ENCODE data around the gene UNC13D. TPM values are rescaled to one million over a fixed set of nuclear protein-coding genes. Genes with fewer than 3 reads are reported as not detected.

UNC13D gene
- total and polyA plus RNA-seq, 9 of the 15 experiments (the other 6 are each of a cell fraction or from before 2014, with no cell fraction given) = 0.86 to 244 (median 69.2) TPM

GRCh38 chr17:75778861-75779249, 65.3 kb downstream of the UNC13D start (continued):
- no peak for TF ChIP-seq PHF8 (IDR thresholded peaks at IDR 0.05; ENCODE audit: borderline replicate concordance, low read length)
- no peak for TF ChIP-seq E2F4 (CRISPR knock-in tag; IDR thresholded peaks at IDR 0.05; ENCODE audit: low read depth)
- no peak for TF ChIP-seq SMARCA5 (IDR thresholded peaks at IDR 0.05)
- TF ChIP-seq NCOA1 (IDR thresholded peaks at IDR 0.05; ENCODE audit: low read depth) = no peak
- no peak for TF ChIP-seq PREB (CRISPR knock-in tag; IDR thresholded peaks at IDR 0.05)
- TF ChIP-seq ESRRB (CRISPR knock-in tag; IDR thresholded peaks at IDR 0.05; ENCODE audit: borderline replicate concordance) = 0 out of 2 replicates have a peak, but pooled peaks have one; percentile 9
- TF ChIP-seq, protein P1, sequence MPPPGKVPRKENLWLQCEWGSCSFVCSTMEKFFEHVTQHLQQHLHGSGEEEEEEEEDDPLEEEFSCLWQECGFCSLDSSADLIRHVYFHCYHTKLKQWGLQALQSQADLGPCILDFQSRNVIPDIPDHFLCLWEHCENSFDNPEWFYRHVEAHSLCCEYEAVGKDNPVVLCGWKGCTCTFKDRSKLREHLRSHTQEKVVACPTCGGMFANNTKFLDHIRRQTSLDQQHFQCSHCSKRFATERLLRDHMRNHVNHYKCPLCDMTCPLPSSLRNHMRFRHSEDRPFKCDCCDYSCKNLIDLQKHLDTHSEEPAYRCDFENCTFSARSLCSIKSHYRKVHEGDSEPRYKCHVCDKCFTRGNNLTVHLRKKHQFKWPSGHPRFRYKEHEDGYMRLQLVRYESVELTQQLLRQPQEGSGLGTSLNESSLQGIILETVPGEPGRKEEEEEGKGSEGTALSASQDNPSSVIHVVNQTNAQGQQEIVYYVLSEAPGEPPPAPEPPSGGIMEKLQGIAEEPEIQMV (tag; conservative IDR thresholded peaks at IDR 0.05; ENCODE audit: low read depth) = peak; percentile 67
- TF ChIP-seq U2AF1 (optimal IDR thresholded peaks at IDR 0.05; ENCODE audit: low read depth, low read length) = no peak
- no peak for TF ChIP-seq NR2C1 (IDR thresholded peaks at IDR 0.05)
- TF ChIP-seq NR2C1 (tag; IDR thresholded peaks at IDR 0.05) = no peak
- TF ChIP-seq ZNF780A (CRISPR knock-in tag; IDR thresholded peaks at IDR 0.05) = no peak
- TF ChIP-seq, protein P2, sequence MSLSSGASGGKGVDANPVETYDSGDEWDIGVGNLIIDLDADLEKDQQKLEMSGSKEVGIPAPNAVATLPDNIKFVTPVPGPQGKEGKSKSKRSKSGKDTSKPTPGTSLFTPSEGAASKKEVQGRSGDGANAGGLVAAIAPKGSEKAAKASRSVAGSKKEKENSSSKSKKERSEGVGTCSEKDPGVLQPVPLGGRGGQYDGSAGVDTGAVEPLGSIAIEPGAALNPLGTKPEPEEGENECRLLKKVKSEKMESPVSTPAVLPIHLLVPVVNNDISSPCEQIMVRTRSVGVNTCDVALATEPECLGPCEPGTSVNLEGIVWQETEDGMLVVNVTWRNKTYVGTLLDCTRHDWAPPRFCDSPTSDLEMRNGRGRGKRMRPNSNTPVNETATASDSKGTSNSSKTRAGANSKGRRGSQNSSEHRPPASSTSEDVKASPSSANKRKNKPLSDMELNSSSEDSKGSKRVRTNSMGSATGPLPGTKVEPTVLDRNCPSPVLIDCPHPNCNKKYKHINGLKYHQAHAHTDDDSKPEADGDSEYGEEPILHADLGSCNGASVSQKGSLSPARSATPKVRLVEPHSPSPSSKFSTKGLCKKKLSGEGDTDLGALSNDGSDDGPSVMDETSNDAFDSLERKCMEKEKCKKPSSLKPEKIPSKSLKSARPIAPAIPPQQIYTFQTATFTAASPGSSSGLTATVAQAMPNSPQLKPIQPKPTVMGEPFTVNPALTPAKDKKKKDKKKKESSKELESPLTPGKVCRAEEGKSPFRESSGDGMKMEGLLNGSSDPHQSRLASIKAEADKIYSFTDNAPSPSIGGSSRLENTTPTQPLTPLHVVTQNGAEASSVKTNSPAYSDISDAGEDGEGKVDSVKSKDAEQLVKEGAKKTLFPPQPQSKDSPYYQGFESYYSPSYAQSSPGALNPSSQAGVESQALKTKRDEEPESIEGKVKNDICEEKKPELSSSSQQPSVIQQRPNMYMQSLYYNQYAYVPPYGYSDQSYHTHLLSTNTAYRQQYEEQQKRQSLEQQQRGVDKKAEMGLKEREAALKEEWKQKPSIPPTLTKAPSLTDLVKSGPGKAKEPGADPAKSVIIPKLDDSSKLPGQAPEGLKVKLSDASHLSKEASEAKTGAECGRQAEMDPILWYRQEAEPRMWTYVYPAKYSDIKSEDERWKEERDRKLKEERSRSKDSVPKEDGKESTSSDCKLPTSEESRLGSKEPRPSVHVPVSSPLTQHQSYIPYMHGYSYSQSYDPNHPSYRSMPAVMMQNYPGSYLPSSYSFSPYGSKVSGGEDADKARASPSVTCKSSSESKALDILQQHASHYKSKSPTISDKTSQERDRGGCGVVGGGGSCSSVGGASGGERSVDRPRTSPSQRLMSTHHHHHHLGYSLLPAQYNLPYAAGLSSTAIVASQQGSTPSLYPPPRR (CRISPR knock-in tag; IDR thresholded peaks at IDR 0.05; ENCODE audit: borderline replicate concordance) = 0 out of 2 replicates have a peak, but pooled peaks have one; percentile 15
- peak; percentile 94 for TF ChIP-seq ZC3H4 (CRISPR knock-in tag; IDR thresholded peaks at IDR 0.05; ENCODE audit: borderline replicate concordance)
- TF ChIP-seq BDP1 (IDR thresholded peaks at IDR 0.05; ENCODE audit: insufficient read depth, insufficient read length) = no peak
- peak; percentile 56; the same call in 1 of the 2 replicates for TF ChIP-seq ZNF41 (CRISPR knock-in tag; conservative IDR thresholded peaks at IDR 0.05)
- TF ChIP-seq ETS1 (conservative IDR thresholded peaks at IDR 0.05; ENCODE audit: control insufficient read depth, low read depth, low read length) = 0 out of 2 replicates have a peak, but pooled peaks have one; percentile 29
- TF ChIP-seq THRAP3 (IDR thresholded peaks at IDR 0.05; ENCODE audit: borderline replicate concordance) = 0 out of 2 replicates have a peak, but pooled peaks have one; percentile 2
- 0 out of 2 replicates have a peak, but pooled peaks have one; percentile 39 for TF ChIP-seq MEF2A (IDR thresholded peaks at IDR 0.05; ENCODE audit: control insufficient read depth, low read depth, low read length)
- TF ChIP-seq ZNF696 (CRISPR knock-in tag; conservative IDR thresholded peaks at IDR 0.05) = no peak
